GM19397 (cell line): ENCODE results near the gene PRDM12.

Experiments
- ATAC-seq: cut with Tn5 transposase; IDR thresholded peaks from one replicate; pipeline ENCODE4 v1.9.1; 2021; ENCODE audit warnings: mild to moderate bottlenecking, moderate library complexity; ENCODE audit not compliant: unreplicated experiment

The PRDM12 gene

DNA sequence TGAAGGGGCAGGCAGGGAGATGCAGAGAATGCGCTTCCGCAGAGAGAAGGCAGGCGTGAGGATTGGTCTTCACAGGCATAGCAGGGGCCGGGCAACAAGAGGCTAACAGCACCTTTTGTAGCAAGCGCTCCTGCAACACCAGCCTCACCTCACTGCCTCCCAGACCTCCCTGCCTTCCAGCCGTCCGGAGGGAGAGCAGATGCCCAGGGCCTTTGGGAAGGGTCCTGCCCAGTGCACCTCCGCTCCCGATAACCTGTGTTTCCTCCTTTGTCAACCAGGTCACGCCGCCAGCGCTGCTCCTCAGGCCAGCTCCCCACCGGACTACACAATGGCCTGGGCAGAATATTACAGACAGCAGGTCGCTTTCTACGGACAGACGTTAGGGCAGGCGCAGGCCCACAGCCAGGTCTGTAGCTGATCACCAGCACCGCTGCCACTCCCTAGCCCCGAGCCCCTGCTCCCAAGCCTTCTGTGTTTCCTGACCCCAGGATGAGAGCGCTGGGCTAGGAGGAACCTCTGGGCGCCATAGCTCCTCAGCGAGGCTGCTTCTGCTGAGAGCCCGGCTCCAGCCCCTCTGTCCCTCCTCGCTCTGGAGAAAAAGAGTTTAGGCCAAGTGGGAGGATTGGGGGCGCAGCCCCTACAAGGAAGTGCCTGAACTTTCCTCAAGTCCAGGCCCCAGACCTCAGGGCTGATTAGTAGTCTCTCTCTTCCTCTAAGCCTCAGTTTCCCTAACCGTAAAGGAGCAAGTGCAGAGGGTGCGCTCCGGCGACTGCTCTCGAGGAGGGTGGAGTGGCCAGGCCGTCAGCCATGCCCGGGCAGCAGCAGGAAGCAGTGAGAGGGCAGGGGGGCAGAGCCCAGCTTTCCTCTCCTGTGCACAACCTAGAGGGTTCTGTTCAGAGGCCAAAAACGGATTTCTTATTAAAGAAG, 28.4 kb upstream of the PRDM12 start:
- ATAC-seq: no peak

DNA sequence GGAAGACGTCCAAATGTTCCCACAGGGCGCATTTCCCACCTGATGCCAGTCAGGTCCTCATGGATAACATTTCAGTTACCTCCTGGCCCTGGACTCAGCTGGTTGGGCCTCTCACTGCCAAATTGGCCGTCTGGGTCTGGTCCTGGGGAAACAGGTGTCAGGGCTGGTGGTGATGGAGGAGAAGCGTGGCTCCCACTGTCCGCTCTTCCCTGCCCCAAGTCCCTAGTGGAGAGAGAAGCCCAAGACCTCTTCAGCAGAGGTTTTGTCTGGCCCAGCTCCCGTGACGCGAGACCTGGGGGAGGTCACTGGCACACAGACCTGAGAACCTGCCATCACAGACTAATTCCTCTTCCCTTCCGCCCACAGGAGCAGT, 27.8 kb upstream of the PRDM12 start:
- no peak for ATAC-seq

DNA sequence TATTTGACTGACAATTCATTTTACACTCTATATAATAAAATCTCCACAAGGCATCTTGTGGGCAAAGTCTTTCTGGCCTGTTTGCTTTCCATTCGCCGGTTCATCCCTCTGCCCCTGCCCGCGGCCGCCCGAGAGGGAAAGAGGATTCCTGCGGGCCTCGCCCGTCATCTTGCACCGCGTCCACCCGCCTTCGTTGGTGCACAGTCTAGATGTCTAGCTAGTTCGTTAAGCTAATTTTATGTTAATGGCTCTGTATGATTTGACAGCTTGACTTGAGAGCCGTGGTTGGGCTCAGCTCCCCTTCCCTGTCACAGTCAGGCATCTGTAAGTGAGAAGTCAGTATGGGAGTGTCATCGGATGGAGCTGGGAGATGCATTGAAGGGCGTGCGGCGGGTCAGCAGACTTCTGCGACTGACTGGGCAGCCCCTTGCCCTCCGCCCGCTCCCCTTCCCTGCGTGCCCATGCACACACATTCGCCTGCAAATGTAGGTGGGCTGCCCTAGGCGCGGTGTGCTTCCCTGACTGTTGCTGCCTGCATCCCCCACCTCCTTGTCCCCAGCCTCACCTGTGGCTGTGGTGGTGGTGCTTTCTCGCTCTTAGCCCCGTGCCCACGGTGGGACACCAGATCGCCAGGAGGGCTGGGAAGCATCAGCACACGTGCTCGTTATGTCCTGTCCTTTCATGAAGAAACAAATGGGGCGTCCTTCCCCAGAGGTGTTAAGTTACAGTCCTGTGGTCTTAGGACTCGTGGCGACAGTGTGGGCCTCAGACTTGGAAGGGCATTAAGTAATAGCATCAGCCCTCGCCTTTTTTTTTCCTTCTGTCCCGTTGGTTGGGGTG, 25.9 kb upstream of the PRDM12 start:
- no peak for ATAC-seq

DNA sequence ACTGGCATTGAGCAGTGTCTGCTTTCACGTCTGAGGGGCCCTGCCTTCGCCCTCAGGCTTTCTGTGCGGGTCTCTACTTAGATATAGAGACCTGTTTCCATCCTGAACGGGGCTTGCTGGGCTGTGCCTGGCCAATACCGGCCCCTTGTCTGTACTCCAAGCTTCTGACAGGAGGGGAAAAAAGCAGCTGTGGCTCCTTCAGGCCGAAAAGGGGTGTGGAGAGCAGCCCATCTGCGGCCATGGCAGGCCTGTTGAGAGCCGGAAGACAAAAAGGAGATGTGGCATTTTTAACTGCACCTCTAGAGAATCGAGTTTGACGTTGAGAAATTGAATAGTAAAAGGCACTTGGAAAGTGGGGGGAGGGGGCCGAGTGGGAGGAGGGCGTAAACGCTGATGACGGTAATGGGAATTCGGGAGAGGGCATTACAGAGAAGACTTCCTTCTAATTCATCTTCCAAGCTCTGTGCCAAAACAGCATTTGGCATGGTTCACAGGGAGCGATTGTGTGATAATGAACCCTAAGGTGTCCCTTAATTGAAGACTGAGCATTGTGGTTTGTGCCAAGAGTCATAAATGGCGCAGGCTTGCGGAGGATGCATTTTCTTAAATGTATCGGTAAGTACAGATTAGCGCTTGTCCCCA, 25.1 kb upstream of the PRDM12 start:
- ATAC-seq: no peak

DNA sequence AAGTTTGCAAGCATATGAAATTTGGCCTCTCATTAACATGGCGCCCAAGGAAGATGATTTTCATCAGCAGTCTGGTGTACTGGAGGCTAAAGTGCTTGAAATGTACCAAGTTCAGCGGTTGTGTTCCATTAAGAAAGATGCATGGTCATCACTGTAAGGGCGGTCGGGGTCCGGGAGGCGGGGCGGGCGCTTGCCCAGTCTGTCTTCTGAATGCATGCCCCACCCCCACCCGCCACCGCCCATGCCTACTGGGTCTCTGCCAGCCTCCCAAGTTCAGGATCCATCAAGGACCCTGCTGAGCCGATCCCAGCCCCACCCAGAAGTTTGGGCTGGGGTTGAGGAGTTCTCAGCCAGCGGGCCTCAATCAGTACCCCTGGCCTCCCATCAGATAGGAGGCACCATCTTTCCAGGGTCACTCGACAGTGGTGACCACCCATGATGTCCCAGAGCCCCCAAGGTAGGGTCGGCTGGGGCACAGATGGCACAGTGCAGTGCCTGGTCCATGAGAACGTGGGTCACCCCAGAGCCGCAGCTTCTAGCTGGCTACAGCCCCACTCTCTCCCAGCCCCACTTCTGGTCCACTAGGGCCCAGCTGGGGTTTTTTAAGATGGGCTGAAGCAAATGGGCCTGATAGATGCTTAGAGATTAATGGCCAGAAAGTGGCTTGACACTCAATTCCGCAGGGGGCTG, 24.4 kb upstream of the PRDM12 start:
- no peak for ATAC-seq

DNA sequence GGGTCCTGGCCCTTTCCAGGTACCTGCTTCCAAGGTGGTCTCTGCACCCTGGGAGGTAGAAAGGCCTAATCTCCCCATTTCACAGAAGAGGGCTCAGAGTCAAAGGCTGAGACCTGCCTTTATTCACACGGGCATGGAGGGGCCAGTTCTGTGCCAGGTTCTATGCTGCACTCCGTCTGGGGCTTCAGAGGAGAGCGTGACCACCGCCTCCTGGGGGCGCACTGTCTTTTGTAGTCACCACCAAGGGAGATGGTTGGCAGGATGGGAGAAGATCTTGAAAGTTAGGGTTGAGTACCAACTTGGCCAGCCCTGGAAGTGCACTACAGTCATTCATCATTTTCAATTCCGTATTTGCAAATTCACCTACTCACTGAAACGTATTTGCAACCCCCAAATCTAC, 23.7 kb upstream of the PRDM12 start:
- no peak for ATAC-seq

DNA sequence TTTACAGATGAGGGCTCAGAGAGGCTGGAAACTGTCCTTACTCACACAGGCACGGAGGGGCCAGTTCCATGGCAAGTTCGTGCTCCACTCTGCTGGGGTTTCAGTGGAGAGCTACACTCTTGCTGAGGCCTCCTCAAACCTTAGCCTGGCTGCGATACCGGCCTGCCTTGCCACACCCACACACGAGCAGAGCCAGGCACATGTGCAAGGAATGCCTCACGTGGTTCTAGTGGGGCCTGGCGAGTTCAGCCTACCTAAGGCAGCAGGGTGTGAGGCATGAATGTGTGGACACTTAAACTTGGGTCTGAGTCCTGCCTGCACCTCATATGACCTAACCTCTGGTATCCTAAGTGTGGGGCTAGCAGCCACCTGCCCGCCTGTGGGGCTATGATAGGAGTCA, 21.5 kb upstream of the PRDM12 start:
- ATAC-seq: no peak

DNA sequence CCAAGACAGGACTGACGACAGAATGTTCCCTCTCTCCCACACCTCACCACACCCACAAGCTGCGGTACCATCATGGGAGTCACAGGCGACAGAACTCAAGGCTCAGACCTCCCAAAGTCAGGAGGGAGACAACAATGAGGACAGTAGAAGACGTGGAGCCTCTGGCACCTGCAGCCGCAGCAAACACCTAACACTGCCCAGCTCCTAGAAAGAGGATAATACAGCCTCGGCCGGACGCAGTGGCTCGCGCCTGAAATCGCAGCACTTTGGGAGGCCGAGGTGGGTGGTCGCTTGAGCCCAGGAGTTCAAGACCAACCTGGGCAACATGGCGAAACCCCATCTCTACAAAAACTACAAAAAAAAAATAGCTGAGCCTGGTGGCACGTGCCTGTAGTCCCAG, 13.2 kb upstream of the PRDM12 start:
- ATAC-seq: no peak

DNA sequence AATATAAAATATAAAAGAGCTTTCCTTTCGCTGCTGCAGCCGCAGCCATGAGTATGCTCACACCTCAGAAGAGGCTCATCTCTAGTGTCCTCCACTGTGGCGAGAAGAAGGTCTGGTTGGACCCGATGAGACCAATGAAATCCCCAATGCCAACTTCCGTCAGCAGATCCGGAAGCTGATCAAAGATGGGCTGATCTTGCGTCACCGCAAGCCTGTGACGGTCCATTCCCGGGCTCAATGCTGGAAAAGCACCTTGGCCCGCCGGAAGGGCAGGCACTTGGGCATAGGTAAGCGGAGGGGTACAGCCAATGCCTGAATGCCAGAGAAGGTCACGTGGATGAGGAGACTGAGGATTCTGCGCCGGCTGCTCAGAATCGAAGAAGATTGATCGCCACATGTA, 12.6 kb upstream of the PRDM12 start:
- ATAC-seq: no peak

DNA sequence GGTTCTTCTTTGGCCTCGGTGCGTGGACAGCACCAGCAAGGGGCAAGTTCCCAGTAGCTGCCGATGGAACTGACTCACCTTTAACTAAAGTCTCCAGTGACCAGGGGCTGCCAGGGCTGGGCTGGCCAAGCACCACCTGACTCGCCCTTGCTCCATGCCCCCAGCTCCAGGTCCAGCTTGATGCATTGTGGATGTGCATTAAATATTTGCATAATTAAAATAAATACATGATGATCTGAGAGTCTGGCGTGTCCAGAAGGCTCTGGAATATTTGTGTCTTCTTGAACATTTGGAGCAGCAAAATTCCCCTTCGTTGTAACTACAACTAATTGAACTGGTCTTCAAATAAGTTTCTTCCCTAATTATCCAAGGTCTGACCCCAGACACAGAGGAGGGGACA, 9.5 kb upstream of the PRDM12 start:
- ATAC-seq: no peak

DNA sequence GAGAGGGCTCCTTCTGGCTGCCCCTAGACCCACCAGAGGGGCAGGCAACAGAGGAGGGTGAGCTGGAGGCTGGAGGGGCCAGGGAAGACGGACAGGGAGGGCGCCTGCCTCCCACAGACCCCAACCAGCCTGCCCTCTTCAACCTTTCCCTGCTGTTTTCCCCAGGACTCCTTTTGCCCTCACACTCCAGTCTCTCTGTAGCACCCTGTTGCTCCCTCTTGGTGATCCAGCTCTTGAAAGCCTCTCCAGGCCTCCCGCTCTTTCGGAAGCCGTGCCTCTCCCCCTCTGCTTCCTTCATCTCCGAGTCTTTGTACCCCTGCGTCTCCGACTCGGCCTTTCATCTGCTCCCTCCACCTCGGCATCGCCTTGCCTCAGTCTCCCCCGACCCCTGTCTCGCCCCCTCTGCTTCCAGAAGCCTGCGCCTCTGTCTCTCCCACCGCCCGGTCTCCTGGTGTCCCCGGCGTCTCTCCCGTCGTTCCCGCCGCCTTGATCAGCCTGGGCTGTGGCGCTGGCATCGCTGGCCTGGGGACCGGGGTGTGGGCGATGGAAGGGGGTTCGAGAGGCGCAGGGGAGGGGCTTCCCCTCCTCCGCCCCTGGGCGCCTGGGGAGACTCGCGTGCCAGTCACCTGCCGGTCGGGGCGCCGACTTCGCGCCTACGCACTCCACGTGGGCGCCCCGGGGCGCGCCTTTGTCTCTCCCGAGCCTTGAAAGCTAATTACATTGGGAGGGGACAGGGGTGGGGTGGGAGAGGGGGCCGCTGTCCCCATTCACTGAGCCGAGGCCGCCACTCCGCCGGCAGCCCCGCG, 5.3 kb upstream of the PRDM12 start:
- no peak for ATAC-seq

DNA sequence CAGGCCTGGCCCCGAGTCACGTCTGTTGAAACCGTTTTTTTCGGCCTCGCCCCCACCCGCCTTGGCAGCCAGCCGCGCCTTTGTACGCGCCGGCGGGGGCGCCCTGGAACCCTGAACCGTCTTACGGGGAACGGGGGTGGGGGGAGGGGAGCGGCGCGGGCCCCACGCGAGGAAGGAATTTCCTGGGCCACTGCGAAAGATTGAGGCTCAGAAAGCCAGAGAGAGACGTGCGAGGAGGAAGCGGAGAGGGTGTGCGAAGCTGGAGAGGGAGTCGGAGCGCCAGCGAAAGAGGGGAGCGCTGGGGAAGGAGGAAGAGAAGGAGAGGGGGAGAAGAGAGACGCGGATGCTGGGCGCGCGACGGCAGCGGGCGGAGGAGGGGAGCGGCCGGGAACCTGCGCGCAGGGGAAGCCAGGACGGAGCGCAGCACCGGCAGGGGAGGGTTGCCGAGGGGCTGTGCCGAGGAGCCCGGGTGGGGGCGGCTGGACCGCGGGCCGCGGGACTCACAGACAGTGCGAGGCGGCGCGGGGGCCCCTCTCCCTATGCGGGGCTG, 4.6 kb upstream of the PRDM12 start:
- no peak for ATAC-seq

DNA sequence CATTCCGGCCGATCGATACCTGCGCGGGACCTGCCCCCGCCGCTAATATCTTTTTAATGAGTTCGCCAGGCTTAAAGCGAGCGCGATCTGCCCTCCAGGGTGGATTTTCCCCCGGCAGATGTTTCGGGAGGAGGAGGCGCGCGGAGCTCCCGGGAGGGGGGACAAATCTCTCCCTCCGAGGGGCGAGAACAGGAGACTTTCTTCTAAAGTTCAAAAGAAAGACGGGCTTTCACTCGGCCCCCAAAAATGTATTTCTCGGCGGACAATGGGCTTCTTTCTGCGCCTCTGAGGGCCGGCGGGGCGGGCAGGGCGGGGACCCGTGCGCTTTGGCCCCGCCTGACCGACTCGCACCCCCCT, 4.1 kb upstream of the PRDM12 start:
- no peak for ATAC-seq

DNA sequence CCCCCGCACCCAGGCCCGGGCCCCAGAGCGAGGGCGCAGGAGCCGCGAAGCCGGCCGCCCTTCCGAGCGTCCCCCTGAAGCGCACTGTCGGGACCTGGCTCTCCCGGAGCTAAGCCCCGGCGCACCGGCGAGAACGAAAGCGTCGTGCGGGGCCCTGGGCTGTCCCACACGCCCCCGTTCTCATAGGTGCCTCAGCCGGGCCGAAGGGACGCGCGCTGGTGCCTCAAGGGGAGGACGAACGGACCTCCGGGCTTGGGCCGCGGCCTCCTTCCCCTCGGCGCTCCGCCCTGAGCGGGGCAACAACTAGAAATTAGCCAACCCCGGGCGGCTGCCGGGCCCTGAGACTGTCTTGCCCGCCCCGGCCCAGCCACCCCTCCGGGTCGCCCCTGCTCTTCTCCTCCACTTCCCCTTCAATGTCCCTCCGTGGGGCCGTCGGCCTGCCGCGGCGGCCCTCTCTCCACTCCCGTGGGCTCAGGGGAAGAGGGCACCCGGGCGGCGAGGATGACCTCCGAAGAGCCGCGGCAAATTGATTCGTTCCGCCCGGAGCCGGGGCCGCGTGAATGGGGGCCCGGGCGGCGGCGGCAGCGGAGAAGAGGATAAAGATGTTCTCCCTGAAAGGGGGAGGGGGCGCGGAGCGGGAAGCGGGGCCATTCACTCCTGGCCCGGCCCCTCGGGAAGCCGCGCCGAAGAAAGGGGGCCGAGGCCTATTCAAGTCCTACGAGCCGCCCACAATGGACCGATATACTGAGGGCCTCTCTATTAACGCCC, 3.5 kb upstream of the PRDM12 start:
- ATAC-seq: no peak

DNA sequence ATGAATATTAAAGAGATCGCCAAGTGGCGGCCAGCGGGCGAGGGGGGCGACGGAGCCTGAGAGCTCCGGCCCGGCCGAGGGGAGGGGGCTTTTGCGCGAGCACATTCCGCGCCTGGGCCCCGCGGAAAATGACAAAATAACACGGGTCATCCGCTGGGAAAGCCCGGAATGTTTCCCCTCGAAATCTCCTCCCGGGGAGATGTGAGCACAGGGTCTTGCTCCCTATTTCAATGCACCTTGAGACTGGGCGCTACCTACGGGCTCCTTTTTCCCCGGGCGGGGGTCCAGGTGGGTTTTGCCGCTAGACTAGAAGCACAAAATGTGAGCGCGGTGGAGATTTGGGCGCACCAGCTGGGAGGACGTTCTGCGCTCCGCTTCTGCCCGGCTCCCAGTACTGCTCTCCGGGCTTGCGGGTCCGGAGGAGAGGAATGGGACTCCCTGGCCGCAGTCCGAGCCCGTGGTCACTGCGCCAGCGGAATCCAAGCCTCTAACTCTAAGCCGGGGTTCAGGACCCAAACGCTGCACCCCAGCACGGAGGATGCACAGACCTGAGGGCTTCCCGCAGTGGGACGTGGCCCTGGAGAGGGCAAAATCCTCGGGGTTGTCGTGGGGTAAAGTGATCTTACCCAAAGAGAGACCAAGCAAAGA, 2.8 kb upstream of the PRDM12 start:
- no peak for ATAC-seq

DNA sequence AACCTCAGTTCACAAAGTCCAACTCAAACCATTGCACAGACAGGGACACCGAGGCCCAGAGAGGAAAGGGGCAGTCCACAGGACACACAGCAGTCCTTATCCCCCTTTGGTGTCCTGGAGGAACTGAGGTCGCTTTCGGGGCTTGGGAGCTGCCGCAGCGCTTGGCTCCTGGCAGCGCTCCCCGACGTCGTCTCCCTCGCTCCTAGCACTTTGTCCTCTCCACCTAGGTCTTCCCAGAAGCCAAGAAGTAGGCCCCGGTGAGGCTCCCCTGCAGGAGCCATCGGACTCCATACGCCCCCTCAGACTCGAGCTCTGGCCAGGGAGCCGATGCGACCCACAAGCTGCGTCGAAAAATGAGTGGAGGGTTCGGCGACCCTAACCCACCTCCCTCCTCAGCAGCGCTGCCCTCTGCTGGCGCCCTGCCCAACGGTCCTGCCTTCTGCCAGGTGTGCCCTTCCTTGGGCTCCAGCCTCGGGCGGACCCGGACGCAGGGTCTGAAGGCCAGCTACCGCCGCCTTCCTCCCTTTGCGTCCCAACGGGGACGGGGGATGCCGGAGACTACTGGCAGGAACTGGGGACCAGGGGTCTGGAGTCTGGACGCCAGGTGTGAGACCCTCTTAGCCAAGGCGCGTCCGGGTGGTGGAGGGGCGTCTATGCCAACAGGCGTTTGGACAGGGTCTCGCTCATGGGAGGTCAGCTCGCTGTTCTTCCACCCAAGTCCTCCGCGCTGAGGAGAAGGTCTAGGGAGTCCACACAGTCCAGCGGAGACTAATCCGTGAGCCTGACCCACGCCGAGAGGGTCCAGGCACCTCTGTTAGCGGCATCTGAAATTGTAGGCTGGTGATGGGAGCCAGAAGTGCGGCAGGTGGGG, 2.1 kb upstream of the PRDM12 start:
- no peak for ATAC-seq

DNA sequence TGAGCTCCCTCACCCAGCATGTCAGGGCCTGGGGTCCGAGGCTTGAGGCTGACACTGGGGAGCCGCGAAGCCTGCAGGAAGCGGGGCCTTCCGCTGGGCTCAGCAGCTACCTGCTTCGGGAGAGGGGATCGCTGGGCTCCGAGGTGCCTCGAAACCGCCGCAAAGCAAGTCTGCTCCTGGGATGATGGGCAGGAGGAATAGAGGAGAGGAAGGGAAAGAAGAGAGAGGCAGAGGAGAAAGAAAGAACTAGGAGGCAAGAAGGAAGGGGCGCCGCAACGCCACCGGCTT, 1.5 kb upstream of the PRDM12 start:
- ATAC-seq: no peak
